Thoracic aorta (tissue), 2 donors: Measurements from ENCODE around the gene ABHD16B. TPM values are rescaled to one million over a fixed set of nuclear protein-coding genes. Genes with fewer than 3 reads are reported as not detected.

Experiments
- ATAC-seq: fragments of 150-250 bp; one replicate; pipeline ENCODE4 v1.8.0; 2017; ENCODE audit warnings: low read depth; ENCODE audit not compliant: insufficient number of reproducible peaks, low FRiP score
- DNase-seq: peaks from one replicate; pipeline ENCODE4 v3.0.0-alpha.2; 2020; ENCODE audit warnings: low spot score
- H3K27ac ChIP-seq, 2 donors: fragments of 200-600 bp; sonication (generic); 1 replicate in 1 of 2; 2 replicates in 1 of 2; pipeline ENCODE4 v1.5.1; 2016; ENCODE audit warnings: mild to moderate bottlenecking in 2 of 2, moderate library complexity in 2 of 2
- H3K27me3 ChIP-seq: fragments of 200-600 bp; sonication (generic); replicated peaks from 2 replicates; pipeline ENCODE4 v1.6.0; 2016; ENCODE audit warnings: mild to moderate bottlenecking; ENCODE audit not compliant: insufficient read depth
- H3K36me3 ChIP-seq: fragments of 200-600 bp; sonication (generic); one replicate; pipeline ENCODE4 v1.5.1; 2016
- H3K4me1 ChIP-seq, 2 donors: fragments of 200-600 bp; sonication (generic); 1 replicate in 1 of 2; 2 replicates in 1 of 2; pipeline versions ENCODE4 v1.5.1 to v1.6.0; 2016; ENCODE audit warnings: low read depth in 2 of 2, mild to moderate bottlenecking in 1 of 2; ENCODE audit not compliant: control insufficient read depth in 1 of 2
- H3K4me3 ChIP-seq: fragments of 200-600 bp; sonication (generic); 2 replicates; pipeline ENCODE4 v1.5.1; 2016; ENCODE audit warnings: mild to moderate bottlenecking
- H3K9me3 ChIP-seq: fragments of 200-600 bp; sonication (generic); 2 replicates; pipeline ENCODE4 v1.5.1; 2016
- CTCF ChIP-seq: fragments of 200-600 bp; sonication (generic); IDR thresholded peaks from one replicate; pipeline ENCODE4 v1.5.1; 2019; ENCODE audit warnings: antibody characterized with exemption
- total RNA-seq, 2 donors: library from RNA; depleted of rRNA; stranded (reverse); fragments of >200 nt; gene quantifications; one replicate each; pipeline versions ENCODE4 v1.1.0 to v1.2.3, GENCODE V29; 2016

The ABHD16B gene
- total RNA-seq, 2 donors from 2014 or later = not detected

GRCh38 chr20:63836458-63837344 is 24.6 kb upstream of the ABHD16B start:
- Histone ChIP-seq H3K36me3 (no peaks in the 10 kb centered on the region), H3K9me3 (no peaks in the 10 kb centered on the region), H3K4me3 (no peak overlapping the region), H3K27me3 (no peaks in the 10 kb centered on the region), H3K27ac (no peak overlapping the region), H3K4me1 (peaks cover 9 to 29% of the 10 kb centered on the region in 2 donors)
- TF ChIP-seq CTCF = no peak
- ATAC-seq (no peak), DNase-seq (no peak)

GRCh38 chr20:63837479-63837878 is 23.8 kb upstream of the ABHD16B start:
- no peak overlapping the region for H3K4me3 ChIP-seq
- H3K27me3 ChIP-seq = no peaks in the 10 kb centered on the region
- ATAC-seq (no peak), DNase-seq (no peak)
- H3K36me3 ChIP-seq = no peaks in the 10 kb centered on the region
- no peak overlapping the region for H3K27ac ChIP-seq
- H3K4me1 ChIP-seq = peaks cover 9 to 21% of the 10 kb centered on the region in 2 donors
- H3K9me3 ChIP-seq = no peaks in the 10 kb centered on the region
- TF ChIP-seq CTCF = no peak

- no peak overlapping the region for H3K27ac ChIP-seq
- no peak for DNase-seq
- ATAC-seq = no peak
Measured at GRCh38 chr20:63839620-63840019, 21.7 kb upstream of the ABHD16B start.

GRCh38 chr20:63840405-63840828 is 20.9 kb upstream of the ABHD16B start:
- Histone ChIP-seq H3K27ac (no peak overlapping the region), H3K4me3 (no peak overlapping the region), H3K4me1 (peaks cover 0 to under 1% of the 10 kb centered on the region in 2 donors), H3K27me3 (peaks cover 3% of the 10 kb centered on the region), H3K36me3 (no peaks in the 10 kb centered on the region), H3K9me3 (no peaks in the 10 kb centered on the region)
- ATAC-seq (no peak), DNase-seq (no peak)
- no peak for TF ChIP-seq CTCF

More at GRCh38 chr20:63839620-63840019, 21.7 kb upstream of the ABHD16B start:
- H3K4me1 ChIP-seq = peaks cover 1 to 9% of the 10 kb centered on the region in 2 donors
- no peak for TF ChIP-seq CTCF
- no peaks in the 10 kb centered on the region for H3K9me3 ChIP-seq
- H3K36me3 ChIP-seq = no peaks in the 10 kb centered on the region
- H3K4me3 ChIP-seq = no peak overlapping the region
- no peaks in the 10 kb centered on the region for H3K27me3 ChIP-seq

- ATAC-seq (no peak), DNase-seq (no peak)
- TF ChIP-seq CTCF = no peak
- Histone ChIP-seq H3K27me3 (peaks cover 3% of the 10 kb centered on the region), H3K36me3 (no peaks in the 10 kb centered on the region), H3K4me1 (peaks cover 5 to 12% of the 10 kb centered on the region in 2 donors), H3K9me3 (no peaks in the 10 kb centered on the region), H3K4me3 (no peak overlapping the region), H3K27ac (no peak overlapping the region)
Measured at GRCh38 chr20:63842258-63842657, 19.0 kb upstream of the ABHD16B start.
